NCI-H226 (cell line): ENCODE measurements around the gene MYO18B.

Experiments used
- DNase-seq: peaks from one replicate; pipeline ENCODE4 v3.0.0-alpha.2; 2015

Gene MYO18B

DNA sequence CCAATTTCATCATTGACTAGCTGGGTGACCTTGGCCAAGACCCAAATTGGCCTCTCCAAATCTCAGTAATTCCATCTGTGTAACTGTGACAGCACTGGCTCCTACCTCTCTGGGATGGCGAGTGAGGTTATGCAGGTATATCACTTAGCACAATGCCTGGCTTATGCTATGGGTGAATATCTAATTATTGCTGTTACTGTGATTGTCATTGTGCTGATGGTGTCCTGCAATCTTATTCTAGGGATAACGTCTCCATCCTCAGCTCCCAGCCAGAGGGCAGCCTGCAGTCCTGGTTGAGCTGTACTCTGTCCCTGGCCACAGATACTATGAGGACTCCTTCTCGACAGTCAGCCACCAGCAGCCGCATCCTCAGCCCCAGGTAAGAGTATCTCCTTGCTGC, 262.5 kb downstream of the MYO18B start:
- DNase-seq, result no peak

DNA sequence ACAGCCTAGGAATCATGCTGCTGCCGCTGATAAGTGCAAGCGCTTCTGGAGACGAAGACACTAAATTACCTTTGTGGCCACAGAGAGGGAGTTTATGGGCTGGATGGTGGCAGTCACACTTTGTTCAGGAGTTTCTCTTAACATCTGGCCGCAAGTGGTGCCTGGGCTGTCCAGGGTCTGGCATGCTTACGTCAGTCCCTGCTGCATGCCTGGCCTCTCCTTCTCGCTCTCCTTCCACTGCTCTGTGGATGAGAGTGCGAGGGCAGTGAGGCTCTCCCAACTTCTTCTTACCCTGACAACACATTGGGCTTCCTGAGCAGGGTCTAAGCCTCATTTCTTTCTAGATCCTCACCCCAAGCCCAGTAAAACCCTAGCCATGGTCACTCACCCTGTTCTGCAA, 266.6 kb downstream of the MYO18B start:
- no peak for DNase-seq

DNA sequence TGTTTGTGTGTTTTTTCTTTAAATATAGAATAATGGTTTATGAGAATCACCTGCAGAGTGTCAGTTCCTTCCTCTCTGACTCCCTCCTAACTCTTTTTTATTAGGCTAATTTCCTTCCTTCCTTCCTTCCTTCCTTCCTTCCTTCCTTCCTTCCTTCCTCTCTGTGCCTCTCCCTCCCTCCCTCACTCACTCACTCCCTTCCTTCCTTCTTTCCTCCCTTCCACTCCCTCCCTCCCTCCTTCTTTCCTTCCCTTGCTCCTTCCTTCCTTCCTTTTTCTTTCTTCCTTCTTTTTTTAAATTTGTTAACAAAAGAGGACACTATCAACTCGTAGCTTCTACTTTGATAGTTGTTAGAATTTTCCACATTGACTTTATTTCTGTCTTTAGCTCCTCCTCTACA, 274.9 kb downstream of the MYO18B start:
- DNase-seq, result no peak

DNA sequence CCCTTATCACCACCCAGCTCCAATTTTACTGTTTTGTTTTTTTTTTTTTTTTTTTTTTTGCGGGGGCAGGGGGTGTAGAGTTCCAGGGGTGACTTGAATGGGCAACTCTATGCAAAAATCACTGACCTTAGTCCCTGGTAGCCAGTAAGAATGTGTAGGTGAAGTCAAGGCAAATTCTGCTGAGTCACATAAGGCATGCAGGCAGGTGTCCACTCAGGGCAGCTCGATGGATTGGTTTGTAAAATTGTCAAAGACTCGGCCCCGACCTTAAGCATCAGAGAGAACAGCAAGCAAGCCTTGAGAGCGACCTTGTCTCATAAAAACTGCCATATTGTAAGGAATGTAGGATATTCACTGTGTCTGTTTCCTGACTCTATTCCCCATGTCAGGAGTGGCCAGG, 275.9 kb downstream of the MYO18B start:
- no peak for DNase-seq

DNA sequence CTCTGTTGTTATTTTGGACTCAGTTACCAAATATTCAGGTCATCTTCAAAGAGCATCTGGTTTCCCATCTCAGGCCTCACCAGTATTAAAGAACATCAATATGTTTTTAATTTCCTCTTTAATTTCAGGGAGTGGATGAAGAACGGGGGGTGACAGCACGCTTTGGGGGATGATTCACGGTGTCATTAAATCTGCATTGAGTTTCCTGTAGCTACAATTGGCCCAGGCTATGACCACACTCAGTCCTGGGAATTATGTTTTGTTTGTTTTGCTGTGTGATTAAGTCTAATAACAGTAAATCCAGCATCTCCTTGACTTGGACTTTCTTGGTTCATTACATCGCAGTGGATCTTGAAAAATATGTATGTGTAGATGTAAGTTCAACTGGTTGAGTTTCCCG, 277.6 kb downstream of the MYO18B start:
- DNase-seq, result no peak

DNA sequence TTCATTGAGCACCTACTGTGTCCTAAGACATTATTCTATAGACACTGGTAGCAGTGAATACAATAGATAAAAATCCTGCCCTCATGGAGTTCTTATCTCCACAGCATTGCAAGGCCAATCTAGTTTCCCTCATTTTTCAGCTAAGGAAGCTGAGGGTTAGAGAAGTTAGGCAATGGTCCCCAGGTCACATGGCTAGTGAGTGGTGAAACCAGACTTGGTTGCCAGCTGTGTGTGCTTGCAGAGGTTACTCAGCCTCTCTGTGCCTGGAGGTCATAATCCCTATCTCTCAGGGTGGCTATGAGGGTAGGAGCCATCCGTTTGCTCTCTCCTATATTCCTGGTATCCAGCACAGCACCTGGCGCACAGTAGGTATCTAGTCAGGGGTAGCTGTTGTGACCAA, 279.5 kb downstream of the MYO18B start:
- no peak for DNase-seq

DNA sequence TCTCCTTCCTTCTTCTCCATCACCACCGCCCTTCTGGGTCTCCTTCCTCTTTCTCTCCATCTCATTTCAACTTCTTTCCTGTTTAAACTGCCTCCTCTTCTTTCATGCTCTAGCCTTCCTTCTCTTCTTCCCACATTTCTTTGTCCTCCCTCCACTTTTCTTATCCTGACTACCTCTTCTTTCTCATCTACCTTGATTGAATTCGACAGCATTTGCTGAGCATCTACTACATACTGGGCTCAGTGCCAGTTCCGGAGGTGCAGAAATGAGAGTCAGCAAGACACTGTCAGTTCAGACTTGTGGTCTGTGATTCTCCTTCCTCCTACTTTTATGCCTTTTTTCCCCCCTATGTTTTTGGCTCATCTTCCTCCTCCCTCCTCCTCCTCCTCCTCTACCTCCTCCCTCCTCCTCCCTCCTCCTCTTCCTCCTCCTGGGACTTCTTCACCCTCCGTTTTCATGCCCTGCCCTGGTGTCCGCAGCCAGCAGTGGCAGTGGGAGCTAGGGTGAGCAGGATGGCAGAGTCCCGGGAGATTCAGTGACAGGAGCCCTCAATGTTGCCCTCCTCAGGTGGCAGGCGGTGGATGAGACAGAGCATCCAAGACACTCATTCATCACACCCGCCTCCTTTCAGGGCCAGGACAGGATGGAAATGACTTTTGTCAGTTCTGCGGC, 281.3 kb downstream of the MYO18B start:
- no peak for DNase-seq

DNA sequence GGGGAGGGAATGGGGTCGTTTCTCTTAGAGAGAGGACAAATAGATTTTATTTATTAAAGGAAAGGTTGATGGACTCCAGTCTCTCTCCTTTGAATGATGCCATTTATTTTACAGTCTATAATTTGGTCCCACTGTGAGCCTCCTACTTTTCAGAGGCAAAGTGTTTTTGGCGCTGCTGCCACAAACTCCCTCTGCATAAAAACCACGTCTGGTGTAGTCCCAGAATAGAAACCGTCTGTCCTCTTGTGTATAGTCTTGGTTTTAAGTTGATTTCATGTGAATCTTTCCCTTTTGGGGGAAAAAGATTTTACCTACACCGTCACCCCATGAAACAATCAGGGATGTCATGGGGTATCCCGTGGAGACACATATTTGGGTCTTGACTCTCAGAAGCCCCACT, 283.6 kb downstream of the MYO18B start:
- DNase-seq, result no peak

DNA sequence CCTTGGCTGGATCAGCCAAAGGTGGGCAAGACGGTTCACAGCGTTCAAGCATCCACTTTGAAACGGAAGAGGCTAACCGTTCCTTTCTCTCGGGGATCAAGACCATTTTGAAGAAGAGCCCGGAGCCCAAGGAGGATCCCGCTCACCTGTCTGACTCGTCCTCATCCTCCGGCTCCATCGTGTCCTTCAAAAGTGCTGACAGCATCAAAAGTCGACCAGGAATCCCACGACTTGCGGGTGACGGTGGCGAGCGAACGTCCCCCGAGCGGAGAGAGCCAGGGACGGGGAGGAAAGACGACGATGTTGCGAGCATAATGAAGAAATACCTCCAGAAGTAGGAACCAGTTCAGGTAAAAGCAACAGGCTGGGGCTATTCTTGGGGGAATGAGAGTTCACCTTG, 285.4 kb downstream of the MYO18B start:
- no peak for DNase-seq

DNA sequence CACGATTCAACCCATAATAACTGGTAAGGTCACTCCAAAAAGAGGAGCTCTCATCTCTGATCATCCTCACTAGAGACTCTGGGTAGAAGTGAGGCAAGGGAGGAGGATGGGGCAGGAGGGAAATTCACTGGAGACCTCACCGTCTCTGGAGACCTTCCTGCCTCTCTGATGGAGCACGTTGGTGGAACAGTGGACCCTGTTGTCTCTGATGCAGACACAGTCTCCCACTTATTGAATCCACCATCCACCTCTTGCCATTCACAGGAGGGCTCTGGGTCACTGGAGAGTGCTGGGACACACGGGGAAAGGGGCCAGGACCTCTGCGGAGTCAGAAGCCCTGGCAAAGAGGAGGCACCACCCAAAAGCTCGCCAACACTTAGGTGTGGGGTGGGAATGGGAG, 289.7 kb downstream of the MYO18B start:
- DNase-seq, result no peak

DNA sequence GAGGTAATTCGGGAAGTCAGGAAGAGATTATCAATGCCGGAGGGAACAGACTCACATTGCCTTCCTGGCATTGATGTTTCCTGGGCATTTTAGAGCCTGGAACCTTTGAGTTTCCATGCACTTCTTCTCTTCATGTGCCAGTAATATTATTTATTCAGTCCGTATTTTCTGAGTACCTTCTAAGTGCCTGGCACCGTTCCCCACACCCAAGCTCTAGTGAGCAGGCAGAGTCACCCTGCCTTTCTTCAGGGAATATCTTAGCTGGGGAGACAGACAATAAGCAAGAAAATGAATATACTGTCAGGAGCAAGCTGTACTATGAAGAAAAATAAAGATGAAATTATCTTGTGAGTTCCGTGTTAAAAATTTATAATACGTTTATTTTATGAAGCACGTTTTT, 291.1 kb downstream of the MYO18B start:
- no peak for DNase-seq

DNA sequence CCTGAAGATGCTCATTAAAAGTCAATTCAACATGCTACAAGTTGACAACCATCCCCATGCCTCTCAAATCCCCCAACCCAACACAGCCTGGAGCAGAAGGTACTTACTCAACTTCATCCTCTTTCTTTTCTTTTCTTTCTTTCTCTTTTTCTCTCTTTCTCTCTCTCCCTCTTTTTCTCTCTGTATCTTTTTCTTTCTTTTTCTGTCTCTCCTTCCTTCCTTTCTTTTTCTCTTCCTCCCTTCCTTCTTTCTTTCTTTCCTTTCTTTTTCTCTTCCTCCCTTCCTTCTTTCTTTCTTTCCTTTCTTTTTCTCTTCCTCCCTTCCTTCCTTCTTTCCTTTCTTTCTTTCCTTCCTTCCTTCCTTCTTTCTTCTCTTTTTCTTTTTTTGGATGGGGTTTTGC, 291.6 kb downstream of the MYO18B start:
- DNase-seq, result no peak

DNA sequence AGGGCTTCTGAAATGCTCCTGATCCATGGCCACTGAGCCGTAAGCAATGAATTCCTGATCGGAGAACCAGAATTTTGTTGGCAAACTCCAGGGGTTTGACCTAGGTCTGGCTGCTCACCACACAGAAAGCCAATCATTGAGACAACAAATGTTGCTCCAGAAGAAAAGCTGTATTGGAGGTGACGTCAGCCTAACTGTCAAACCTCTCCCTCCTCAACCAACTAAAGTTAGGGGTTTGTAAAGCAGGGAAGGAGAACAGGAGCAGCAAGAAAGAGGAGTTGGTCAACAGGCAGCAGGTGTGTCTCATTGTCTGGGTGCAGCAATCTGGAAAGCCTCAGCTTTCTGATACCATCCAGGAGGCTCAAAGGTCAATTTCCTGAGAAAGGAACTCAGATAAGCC, 293.5 kb downstream of the MYO18B start:
- no peak for DNase-seq

DNA sequence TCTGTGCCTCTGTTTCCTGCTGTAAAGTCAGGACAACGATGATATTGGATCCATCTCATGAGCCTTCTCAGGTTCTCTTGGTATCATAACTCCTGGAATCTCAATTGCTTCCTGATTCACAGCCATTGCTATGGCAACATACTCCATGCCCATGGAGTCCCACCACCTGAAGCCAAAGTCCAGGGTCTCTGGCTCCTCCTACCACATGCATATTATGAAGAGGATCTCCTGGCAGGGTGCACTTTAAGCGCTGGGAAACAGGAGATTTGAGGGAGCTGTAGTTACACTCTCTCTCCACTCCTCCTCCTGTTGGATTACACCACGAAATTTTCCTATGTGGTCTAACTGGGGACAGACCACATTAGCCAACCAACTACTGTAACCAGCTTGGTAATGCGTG, 296.4 kb downstream of the MYO18B start:
- no peak for DNase-seq

DNA sequence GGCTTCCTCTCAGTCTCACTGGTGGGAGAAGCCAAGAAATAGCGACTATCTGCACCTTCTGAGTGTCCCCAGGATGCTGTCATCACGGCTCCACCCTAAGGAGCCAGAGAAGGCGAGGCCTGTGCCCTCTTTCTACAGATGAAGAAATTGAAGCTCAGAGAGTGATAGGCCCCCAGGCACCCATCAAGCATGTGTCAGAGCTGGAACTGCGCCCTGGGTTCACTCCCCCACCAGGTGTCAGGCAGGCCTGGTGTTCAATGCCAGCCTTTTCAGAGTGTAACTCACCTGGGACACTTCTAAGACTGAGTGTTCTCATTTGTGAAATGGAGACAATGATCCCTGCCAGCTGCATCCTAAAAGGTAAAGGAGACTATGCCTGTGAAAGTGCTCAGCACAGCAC, 299.9 kb downstream of the MYO18B start:
- no peak for DNase-seq

DNA sequence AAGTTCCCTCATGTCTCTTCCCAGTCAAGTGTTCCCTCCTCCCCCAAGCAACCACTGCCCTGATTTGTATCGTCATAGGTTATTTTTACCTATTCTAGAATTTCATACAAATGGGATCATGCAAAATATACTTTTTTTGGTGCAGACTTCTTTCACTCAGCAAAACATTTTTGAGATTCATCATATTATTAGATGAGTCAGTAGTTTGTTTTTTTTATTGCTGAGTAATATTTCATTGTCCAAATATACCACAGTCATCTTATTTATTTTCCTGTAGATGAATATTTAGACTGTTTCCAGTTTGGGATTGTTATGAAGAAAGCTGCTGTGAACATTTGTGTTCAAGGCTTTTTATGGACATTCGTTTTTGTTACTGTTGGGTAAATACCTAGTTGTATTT, 301.0 kb downstream of the MYO18B start:
- no peak for DNase-seq

DNA sequence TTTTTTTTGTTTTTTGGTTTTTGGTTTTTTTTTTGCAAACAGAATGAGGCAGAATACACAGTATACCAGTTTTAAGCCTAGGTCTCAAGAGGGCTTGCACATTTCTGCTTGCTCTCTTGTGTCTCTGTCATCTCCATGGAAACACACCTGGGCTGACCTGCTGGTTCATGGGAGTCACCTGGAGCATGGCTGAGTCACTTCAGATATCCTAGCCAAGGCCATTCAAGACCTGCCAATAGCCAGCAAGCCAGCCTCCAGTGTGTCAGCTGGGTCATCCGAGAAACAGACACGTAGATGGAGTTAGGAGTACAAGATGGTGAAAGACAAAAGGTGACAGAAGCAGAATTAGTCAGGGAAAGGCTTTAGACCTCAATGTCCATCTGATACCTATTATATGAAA, 303.1 kb downstream of the MYO18B start:
- DNase-seq, result no peak

DNA sequence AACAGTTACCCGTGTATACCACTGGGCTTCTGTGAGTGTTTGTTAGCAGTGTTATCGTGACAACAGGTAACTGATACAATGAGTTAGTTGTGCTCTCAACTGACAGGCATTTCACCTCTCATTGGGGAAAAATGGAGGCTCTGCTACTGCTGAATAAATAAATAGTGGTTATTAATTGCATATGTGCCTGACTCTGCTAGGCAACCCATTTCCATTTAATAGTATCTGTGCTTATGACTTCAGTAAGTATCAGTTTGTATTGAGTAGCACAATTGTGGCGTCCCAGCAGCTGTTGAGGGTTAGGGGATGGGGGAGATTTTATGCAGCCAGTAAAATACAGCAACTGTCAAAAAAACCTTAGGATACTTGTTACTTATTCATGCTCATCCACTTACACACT, 303.9 kb downstream of the MYO18B start:
- DNase-seq, result no peak

DNA sequence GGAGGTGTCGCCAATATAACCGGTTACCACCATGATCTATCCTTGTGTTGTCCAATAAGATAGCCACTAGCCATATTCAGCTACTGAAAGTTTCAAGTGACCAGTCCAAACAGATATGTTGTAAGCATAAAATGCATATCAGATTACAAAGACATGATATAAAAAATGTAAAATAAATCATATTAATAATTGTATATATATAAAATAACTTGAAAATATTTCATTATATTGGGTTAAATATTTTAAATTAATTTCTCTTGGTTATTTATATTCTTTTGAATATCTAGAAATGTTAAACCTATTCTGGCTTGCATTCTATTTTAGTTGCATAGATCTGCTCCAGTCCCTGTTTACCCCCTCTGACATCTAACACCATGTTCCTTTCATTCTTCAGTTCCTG, 305.5 kb downstream of the MYO18B start:
- no peak for DNase-seq

DNA sequence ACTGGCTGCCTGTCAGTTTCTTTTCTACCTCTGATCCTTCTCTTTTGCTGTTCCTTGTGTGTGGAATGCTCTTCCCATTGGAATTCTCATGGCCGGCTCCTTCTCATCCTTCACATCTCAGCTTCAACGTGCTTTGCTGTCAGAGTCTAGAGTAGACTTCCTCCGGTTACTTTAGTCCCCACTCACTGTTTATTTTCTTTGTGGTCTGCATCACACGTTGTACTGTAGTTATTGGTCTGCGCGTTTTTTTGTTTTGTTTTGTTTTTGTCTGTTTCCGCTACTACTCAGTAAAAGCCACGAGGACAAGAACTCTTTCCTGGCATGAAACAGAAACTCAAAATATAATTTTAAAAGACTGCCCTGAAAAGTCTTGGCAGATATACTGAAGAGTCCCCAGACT, 305.9 kb downstream of the MYO18B start:
- DNase-seq, result no peak

DNA sequence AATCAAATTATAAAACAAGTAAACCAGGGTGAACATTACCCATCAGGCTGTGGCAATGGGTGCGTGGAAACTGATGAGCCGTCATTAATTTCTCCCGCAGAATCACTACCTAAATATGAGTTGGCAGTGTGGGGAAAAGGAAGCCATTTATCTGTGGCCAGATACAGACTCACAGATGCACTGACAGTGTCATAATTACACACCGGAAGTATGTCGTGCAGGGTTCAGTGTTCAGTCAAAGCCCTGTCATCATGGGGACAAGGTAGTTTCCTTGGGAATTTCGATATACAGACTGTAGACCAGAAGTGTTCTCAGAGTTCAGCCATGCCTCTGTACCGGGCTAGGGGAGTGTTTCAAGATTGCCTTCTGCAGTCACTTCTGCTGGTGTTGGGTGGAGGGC, 308.1 kb downstream of the MYO18B start:
- DNase-seq, result no peak

DNA sequence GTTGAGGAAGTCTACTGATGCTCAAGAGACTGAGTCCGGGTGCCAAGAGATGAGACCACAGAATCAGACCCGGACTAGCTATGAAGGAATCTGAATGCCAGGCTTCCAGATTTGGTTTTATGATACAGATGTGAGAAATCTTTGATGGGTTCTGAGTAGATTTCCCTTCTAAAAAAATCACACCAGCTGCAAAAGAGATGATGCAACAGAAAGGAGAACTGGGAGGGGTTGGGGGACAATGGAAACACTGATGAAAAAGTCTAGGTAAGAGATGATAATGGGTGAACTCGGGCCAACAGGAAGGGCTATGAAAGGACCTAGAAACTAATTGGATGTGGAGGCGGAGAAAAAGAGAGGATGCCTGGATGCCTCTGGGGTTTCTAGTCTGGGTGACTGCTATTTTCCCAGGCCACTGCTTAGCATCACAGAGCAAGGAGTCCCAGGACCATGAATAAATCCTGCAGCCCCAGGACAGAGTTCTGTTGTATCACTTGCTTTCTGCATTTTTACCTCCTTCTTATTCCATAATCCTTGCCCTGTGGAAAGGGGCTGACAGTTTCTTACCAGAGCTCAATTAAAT, 311.8 kb downstream of the MYO18B start:
- DNase-seq, result no peak

DNA sequence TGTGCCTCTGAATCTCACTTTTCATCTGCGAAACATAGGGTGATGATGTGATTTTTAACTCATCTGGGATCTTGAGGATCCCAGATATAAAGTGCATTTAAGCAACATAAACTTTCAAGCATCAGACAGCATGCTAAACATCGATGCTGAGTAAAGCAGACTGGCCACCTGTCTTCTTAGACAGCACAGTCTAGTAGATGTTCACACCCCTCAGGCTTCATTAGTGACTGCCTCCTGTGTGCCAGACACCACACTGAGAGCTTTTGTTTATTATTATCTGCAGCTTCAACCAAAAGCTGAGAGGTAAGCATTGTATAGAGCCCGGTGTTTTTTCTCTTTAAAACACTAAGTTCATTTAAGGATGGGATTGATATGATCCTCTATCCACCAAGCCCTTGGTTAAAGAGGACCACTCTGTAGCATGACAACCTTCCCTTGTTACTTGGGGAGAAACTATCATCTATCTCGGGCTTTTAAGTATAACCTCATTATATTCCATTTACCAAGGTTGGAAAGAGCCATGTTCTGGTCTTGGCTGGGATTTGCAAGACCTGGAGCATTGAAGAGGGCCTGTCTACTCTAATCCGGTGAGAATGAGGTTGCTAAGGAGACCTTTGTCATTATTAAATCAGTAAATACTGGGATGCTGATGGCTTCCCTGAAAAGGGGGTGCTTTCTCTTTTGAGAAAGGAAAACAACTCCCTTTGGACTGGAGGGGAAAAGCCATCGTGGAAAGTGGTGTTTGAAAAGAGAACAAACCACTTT, 313.0 kb downstream of the MYO18B start:
- no peak for DNase-seq

DNA sequence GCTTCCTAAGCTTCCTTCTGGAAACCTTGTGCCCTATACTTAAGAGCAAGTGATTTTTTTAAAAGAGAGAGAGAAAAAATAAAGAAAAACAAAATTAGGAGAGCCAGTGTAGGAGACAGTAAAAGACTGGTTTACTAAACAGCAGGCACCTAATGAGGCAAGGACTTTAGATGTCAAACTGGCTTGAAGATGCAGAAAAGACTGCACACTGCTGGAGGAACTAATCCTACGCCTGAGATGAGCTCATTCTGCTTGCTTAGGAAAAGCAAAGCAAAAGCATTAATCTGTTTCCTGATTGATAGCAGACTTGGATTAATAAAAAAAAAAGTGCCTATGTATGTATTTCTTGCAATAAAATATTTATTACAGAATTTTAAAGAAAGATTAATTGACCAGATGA, 313.7 kb downstream of the MYO18B start:
- no peak for DNase-seq
